Femur (tissue), 1 donor: ENCODE data around the gene BICRAL.
A peak's percentile ranks its signal among the peaks of the same experiment; 100 is the strongest.
"Not testable (repeated sequence)": the region's sequence is repeated elsewhere in the genome, so short reads cannot be mapped to it uniquely, and the experiment has no call there.

ENCODE experiments used
- DNase-seq: peaks from one replicate; pipeline ENCODE4 v3.0.0-alpha.2; 2017

BICRAL gene

DNA sequence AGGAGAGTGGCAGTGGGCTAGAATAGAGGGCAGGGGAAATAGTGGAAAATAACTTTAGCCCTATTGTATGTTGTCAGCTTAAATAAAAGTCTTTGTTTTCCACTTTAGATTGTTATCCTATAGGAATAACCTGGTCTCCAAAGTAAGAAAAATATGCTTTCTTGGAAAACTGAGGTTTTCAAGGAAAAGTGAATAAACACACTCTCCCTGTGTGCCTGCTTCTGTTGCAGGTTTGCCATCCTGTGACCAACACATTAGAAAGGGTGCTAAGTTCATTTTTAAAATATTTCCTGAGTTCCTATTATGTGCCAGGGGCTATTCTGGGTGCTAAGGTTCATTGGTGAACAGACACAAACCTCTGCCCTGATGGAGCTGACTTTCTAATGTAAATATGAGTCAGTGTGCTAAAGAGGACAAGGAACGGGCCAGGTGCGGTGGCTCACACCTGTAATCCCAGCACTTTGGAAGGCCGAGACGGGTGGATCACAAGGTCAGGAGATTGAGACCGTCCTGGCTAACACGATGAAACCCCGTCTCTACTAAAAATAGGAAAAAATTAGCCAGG lies 23.5 kb downstream of the BICRAL start:
- no peak for DNase-seq

GRCh38 chr6:42806359-42806758 lies 24.5 kb downstream of the BICRAL start:
- DNase-seq: not testable (repeated sequence)

DNA sequence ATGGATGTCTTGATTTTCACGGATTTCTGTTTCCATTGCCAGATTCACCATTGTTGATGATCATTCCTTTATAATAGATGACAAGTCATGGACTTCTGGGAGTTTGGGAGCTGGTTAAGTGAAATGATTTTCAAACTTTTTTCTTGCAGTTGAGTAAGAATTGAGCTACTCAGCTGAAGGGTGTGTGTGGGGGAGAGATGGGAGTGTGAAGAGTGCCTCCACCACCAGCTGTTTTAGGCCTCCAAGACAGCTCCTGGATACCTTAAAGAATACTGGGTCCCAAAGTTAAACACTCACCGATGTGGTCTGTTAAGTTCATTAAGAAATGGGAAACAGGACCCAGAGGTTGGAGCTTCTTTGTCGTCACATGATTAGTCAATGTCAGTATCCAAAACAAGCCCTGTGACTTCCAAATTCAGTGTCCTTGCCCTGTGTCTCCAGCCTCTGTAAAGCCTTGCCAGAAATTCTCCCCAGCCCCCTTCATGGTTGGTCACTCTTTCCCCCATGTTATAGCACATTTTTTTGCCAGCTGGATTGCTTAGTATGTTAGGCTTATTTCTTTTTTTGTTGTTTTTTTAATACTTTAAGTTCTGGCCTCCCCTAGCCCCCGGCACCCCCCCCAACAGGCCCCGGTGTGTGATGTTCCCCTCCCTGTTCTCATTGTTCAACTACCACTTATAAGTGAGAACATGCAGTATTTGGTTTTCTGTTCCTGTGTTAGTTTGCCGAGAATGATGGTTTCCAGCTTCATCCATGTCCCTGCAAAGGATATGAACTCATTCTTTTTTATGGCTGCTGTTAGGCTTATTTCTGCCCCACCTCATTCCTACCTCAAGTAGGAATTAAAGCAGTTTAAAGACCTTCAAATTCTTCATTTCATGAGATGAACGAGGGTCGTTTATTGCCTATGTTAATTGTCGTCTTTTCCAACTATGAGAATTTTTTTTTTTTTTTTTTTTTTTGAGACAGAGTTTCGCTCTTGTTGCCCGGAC lies 26.9 kb downstream of the BICRAL start:
- peak; percentile 36 for DNase-seq

GRCh38 chr6:42813074-42813645 lies 31.3 kb downstream of the BICRAL start:
- DNase-seq: no peak

DNA sequence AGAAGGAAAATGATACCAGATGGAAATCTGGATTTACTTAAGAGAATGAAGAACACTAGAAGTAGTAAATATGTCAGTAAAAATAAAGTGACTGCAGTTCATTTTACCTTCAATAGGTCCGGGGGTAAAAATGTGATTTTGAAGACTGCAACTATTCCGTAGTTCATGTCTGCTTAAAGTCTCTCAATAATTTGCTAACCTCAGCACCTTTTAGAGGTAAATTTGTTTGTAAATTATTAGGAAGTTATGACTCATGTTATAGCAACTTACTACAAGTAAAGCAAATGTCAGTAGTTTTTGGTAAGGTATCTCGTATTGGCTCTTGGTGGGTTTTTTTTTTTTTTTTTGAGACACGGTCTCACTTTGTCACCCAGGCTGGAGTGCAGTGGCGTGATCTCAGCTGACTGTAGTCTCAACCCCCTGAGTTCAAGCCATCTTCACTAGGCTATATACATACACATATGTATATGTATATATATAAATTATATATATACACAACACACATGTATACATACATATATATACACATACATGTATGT lies 32.1 kb downstream of the BICRAL start:
- DNase-seq: no peak

DNA sequence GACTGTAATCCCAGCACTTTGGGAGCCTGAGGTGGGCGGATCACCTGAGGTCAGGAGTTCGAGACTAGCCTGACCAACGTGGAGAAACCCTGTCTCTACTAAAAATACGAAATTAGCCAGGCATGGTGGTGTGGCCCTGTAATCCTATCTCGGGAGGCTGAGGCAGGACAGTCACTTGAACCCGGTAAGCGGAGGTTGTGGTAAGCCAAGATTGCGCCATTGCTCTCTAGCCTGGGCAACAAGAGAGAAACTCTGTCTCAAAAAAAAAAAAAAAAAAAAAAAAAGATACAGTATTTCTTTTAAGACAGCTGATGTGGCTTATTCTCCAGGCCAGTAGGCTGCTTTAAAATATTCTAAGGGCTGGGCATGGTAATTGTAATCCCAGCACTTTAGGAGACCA lies 33.9 kb downstream of the BICRAL start:
- not testable (repeated sequence) for DNase-seq

DNA sequence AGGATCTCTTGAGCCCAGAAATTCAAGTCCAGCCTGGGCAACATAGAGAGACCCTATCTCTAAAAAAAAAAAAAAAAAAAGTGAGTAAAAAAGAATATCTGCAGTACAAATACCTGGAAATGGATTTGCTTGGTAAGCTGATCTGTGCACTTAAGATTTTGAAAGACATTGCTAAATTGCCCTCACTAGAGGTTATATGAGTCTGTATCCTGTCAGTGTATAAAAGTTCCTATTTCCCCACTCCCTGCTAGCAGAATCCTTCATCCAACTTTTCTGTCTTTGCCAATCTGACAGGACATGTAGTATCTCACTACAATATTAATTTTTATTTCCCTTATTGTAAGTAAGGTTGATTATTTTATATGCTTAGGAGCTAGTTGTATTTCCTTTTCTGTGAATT lies 36.1 kb downstream of the BICRAL start:
- no peak for DNase-seq

DNA sequence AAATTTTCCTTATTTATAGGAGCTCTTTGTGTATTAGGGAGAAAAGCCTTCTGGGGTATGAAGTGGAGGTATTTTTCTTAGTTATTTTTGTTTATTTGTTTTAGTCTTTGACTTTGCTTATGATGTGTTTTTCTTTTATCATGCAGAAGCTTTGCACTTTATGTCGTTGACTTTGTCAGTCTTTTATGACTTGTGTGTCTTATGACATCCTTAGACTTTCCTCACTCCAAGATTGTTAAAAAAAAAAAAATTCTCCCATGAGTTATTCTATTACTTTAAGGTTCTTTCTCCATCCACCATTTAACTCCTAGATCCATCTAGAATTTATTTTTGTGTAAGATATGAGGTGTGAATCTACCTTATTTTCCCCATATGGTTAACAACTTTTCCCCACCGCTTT lies 36.6 kb downstream of the BICRAL start:
- DNase-seq: no peak

DNA sequence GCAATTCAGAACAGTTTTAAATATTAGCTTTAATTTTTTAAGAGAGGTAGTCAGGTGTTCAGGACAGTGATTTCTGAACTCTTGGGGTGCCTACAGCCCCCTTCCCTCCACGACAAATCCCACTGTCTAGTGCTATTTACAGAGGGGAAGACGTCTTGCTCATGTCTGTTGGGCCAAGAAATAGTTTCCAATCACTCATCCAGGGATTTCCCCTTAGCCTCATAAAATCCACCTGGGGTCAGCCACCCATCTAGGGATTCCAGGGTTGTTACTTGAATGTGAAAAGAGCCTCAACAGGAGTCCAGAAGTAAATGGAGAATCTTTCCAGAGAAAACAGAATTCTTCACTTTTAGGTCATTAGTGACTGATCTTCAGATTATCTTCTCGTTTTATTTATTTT lies 37.0 kb downstream of the BICRAL start:
- DNase-seq: no peak

GRCh38 chr6:42819803-42820511 lies 38.1 kb downstream of the BICRAL start:
- DNase-seq: no peak

DNA sequence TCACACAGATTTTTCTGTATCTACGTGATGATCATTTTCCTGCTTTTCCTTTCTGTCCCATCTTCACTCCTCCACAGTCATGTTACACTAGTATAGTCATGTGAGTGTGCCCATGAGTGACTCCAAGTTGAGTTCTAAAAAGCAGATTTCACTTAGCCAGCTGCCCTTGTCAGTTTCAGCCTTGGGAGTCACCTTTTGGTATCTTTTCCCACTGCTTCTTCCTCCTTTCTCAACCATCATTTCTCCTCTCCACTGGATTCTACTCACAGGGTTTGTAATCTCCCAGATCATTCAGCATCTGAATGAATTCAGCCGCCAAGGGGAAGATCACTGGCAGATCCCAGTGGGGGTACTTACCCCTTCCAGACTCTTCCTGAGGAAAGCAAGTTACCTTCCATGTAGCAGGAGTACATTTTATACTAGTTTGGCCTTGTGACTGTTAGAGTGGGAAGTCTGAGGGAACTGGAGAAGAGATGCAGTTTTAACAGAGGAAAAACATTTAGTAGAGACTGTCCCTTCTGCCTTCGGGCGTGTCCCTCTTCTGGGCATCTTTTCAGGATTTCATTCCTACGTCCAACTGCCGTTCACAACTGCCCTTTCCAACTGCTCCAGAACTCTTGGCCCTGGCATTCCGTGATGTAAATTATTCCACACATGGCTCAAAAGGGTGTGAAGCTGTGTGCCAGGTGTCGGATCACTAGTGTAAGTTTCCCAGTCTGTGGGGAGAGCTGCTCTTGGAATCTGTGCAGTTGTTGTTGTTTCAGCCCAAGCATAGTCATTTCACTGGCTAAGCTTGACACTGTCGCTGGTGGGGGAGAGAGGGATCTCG lies 38.9 kb downstream of the BICRAL start:
- peak; percentile 82 for DNase-seq

DNA sequence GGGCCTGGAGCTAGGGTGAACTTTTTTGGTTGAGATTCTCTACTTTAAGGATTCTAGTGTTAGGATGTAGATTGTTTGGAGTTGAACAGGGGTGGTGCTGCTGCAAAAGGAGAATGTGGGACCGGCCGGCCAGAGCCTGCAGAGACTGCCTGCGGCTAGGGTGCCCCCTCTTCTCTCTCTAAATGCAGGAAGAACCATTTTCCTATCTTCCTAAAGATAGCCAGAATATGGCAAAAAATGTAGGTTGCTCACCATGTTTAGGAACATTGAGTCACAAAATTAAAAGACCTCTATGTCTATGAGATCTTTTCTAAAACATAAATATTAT lies 39.5 kb downstream of the BICRAL start:
- DNase-seq: no peak

DNA sequence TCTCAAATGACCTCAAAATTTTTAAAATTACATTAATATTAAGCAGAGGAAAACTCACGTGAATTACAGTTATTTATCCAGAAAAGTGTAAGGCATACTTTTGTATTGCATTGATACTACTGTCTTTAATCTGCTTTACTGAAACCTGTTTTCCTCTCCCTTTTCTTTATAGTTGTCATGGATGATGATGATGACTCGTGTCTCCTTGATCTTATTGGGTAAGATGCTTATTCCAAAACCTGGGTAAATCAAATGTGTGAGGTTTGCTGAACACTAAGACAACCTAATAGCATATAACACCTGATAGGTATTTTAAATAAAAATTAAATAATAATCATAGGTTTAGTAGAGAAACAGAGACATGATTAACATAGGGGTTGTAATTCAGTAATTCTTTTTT lies 40.0 kb downstream of the BICRAL start:
- DNase-seq: no peak

DNA sequence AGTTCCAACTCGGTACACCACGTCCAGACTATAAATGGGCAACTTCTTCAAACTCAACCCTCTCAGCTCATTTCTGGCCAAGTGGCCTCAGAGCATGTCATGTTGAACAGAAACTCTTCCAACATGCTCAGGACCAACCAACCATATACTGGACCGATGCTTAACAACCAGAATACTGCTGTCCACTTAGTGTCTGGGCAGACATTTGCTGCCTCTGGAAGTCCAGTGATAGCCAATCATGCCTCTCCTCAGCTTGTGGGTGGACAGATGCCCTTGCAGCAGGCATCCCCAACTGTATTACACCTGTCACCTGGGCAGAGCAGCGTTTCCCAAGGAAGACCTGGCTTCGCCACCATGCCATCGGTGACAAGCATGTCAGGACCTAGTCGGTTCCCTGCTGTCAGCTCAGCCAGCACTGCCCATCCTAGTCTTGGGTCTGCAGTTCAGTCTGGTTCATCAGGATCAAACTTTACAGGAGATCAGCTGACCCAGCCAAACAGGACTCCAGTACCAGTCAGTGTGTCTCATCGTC lies 47.8 kb downstream of the BICRAL start:
- DNase-seq: no peak

GRCh38 chr6:42831237-42831636 lies 49.4 kb downstream of the BICRAL start:
- no peak for DNase-seq

GRCh38 chr6:42834056-42834455 lies 52.2 kb downstream of the BICRAL start:
- DNase-seq: no peak

- no peak for DNase-seq
These were observed 60.2 kb downstream of the BICRAL start for GRCh38 chr6:42841844-42842584.

GRCh38 chr6:42845327-42845694 lies 63.5 kb downstream of the BICRAL start:
- no peak for DNase-seq

GRCh38 chr6:42846505-42846904 lies 64.7 kb downstream of the BICRAL start:
- no peak for DNase-seq

GRCh38 chr6:42848700-42849099 lies 66.8 kb downstream of the BICRAL start:
- DNase-seq: no peak

GRCh38 chr6:42851599-42851998 lies 69.7 kb downstream of the BICRAL start:
- DNase-seq: no peak
